ENCODE data around the gene FAAH.

- TF ChIP-seq IRF2 (CRISPR knock-in tag; IDR thresholded peaks at IDR 0.05; ENCODE audit: borderline replicate concordance, low read depth) (no peak), CTCF (IDR thresholded peaks at IDR 0.05) (no peak), AFF4 (CRISPR knock-in tag; IDR thresholded peaks at IDR 0.05; ENCODE audit: borderline replicate concordance) (no peak), ATF2 (CRISPR knock-in tag; IDR thresholded peaks at IDR 0.05; ENCODE audit: borderline replicate concordance, low read depth) (no peak), MAX (CRISPR knock-in tag; IDR thresholded peaks at IDR 0.05) (no peak), ZNF512 (CRISPR knock-in tag; IDR thresholded peaks at IDR 0.05; ENCODE audit: borderline replicate concordance) (no peak), E2F1 (CRISPR knock-in tag; IDR thresholded peaks at IDR 0.05) (no peak), ESRRA (CRISPR knock-in tag; IDR thresholded peaks at IDR 0.05; ENCODE audit: borderline replicate concordance) (no peak), CREB1 (CRISPR knock-in tag; IDR thresholded peaks at IDR 0.05) (no peak), ZNF416 (CRISPR knock-in tag; IDR thresholded peaks at IDR 0.05) (no peak), ZNF121 (CRISPR knock-in tag; IDR thresholded peaks at IDR 0.05) (no peak), NR3C1 (CRISPR knock-in tag; conservative IDR thresholded peaks at IDR 0.05; ENCODE audit: low read depth) (no peak), ATF3 (CRISPR knock-in tag; conservative IDR thresholded peaks at IDR 0.05) (no peak)
Measured at GRCh38 chr1:46456411-46456963, 62.4 kb downstream of the FAAH start.

Data from WTC11 (cell line).